Measurements from ENCODE around the gene TSTD2.
A peak's percentile ranks its signal among the peaks of the same experiment; 100 is the strongest.

The TSTD2 gene

GRCh38 chr9:97560851-97561250, 72.3 kb downstream of the TSTD2 start:
- Histone ChIP-seq H3K27me3 (ENCODE audit: insufficient read depth, low read depth) (no peaks in the 10 kb centered on the region), H3K4me3 (IDR thresholded peaks at IDR 0.05; ENCODE audit: insufficient read depth, low read depth, low read length) (no peak overlapping the region), H3K4me1 (ENCODE audit: low read depth, poor library complexity, severe bottlenecking) (peaks cover 45% of the 10 kb centered on the region), H2AFZ (ENCODE audit: low read depth) (no peak overlapping the region), H3K36me3 (ENCODE audit: insufficient read depth) (no peaks in the 10 kb centered on the region), H3K9ac (no peak overlapping the region), H4K20me1 (ENCODE audit: insufficient read depth) (no peaks in the 10 kb centered on the region), H3K27ac (no peak overlapping the region), H3K4me2 (no peak overlapping the region; the same call in 1 of the 2 replicates), H3K79me2 (ENCODE audit: insufficient read depth, low read depth) (no peaks in the 10 kb centered on the region)
- no peak for TF ChIP-seq CTCF (conservative IDR thresholded peaks at IDR 0.05; ENCODE audit: low read depth, low read length)

DNA sequence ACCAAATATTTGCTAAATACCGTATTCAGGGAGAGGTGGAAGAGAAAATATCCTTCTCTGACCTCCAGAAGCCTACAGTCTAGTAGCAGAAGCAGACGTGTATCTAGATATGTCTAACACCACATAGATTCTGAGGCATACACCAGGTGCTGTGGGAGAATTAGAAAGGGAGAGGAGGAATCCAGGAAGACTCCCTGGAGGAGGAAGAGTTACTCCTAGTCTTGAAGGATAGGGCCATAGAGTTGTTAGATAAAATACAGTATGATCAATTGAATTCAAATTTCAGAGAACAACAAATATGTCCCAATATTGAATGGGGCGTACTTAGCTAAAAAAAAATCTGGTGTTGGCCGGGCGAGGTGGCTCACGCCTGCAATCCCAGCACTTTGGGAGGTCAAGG, 73.0 kb downstream of the TSTD2 start:
- no peak overlapping the region; the same call in 1 of the 2 replicates for H3K9ac ChIP-seq
- no peaks in the 10 kb centered on the region for H3K79me2 ChIP-seq (ENCODE audit: insufficient read depth, low read depth)
- H3K4me3 ChIP-seq (IDR thresholded peaks at IDR 0.05; ENCODE audit: insufficient read depth, low read depth, low read length), result no peak overlapping the region

DNA sequence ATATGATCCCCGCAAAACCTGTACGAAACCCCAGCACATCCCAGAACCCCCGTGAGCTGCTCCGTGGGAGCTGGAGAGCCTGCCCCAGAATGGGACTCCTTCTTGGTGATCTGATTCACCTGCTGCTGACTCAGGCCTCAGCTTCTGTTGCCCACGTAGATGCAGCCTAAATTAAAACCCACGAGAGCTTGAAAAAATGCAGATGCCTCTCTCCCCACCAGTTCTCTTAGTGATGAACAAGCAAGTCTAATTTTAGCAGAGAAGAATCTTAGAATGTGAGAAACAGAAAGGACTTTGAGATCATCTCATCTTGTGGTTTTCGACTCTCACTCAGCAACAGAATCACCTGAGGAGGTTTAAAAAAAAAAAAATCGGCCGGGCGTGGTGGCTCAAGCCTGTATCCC, 74.1 kb downstream of the TSTD2 start:
- Histone ChIP-seq H3K79me2 (ENCODE audit: insufficient read depth, low read depth) (no peaks in the 10 kb centered on the region), H3K4me1 (ENCODE audit: low read depth, poor library complexity, severe bottlenecking) (peaks cover 45% of the 10 kb centered on the region), H3K4me3 (IDR thresholded peaks at IDR 0.05; ENCODE audit: insufficient read depth, low read depth, low read length) (no peak overlapping the region), H3K9ac (peak overlapping the region; percentile 48), H4K20me1 (ENCODE audit: insufficient read depth) (no peaks in the 10 kb centered on the region), H3K27ac (peak overlapping the region; percentile 86), H3K36me3 (ENCODE audit: insufficient read depth) (no peaks in the 10 kb centered on the region), H3K4me2 (peak overlapping the region; percentile 36), H2AFZ (ENCODE audit: low read depth) (peak overlapping the region; percentile 36; the same call in 1 of the 2 replicates), H3K27me3 (ENCODE audit: insufficient read depth, low read depth) (no peaks in the 10 kb centered on the region)
- no peak for TF ChIP-seq CTCF (conservative IDR thresholded peaks at IDR 0.05; ENCODE audit: low read depth, low read length)

More for the DNA sequence above, 73.0 kb downstream of the TSTD2 start:
- Histone ChIP-seq H3K27ac (no peak overlapping the region), H3K36me3 (ENCODE audit: insufficient read depth) (no peaks in the 10 kb centered on the region), H2AFZ (ENCODE audit: low read depth) (no peak overlapping the region), H3K27me3 (ENCODE audit: insufficient read depth, low read depth) (no peaks in the 10 kb centered on the region), H3K4me1 (ENCODE audit: low read depth, poor library complexity, severe bottlenecking) (peaks cover 45% of the 10 kb centered on the region), H4K20me1 (ENCODE audit: insufficient read depth) (no peaks in the 10 kb centered on the region), H3K4me2 (peak overlapping the region; percentile 45)
- no peak for TF ChIP-seq CTCF (conservative IDR thresholded peaks at IDR 0.05; ENCODE audit: low read depth, low read length)

GRCh38 chr9:97558701-97559101, 74.5 kb downstream of the TSTD2 start:
- H3K4me2 ChIP-seq, result peak overlapping the region; percentile 36

More at GRCh38 chr9:97558701-97559101, 74.5 kb downstream of the TSTD2 start:
- Histone ChIP-seq H3K27ac (peak overlapping the region; percentile 86), H3K4me1 (ENCODE audit: low read depth, poor library complexity, severe bottlenecking) (peaks cover 45% of the 10 kb centered on the region), H3K4me3 (IDR thresholded peaks at IDR 0.05; ENCODE audit: insufficient read depth, low read depth, low read length) (no peak overlapping the region), H3K9ac (peak overlapping the region; percentile 48), H3K27me3 (ENCODE audit: insufficient read depth, low read depth) (no peaks in the 10 kb centered on the region), H4K20me1 (ENCODE audit: insufficient read depth) (no peaks in the 10 kb centered on the region), H2AFZ (ENCODE audit: low read depth) (peak overlapping the region; percentile 36; the same call in 1 of the 2 replicates), H3K36me3 (ENCODE audit: insufficient read depth) (no peaks in the 10 kb centered on the region), H3K79me2 (ENCODE audit: insufficient read depth, low read depth) (no peaks in the 10 kb centered on the region)
- no peak for TF ChIP-seq CTCF (conservative IDR thresholded peaks at IDR 0.05; ENCODE audit: low read depth, low read length)
